Activated CD8-positive, alpha-beta memory T cell treated with anti-CD3 and anti-CD28 coated beads for 4 hours (primary cell): ENCODE data around the gene OBI1.

Source experiments
- DNase-seq, 2 donors: peaks; one replicate each; pipeline ENCODE4 v3.0.0-alpha.2; 2020; ENCODE audit warnings: low read depth in 2 of 2

The OBI1 gene

GRCh38 chr13:78603240-78603957, 55.6 kb downstream of the OBI1 start, which contains the start of gene POU4F1:
POU4F1 (minus strand) TSS chr13:78603552; CDS start chr13:78603326, 226 bp downstream.
- DNase-seq: peak in 1 of 2 donors; percentile 35

GRCh38 chr13:78602561-78603239, 56.3 kb downstream of the OBI1 start:
- no peak for DNase-seq

- no peak for DNase-seq
Observed at GRCh38 chr13:78601874-78602560, 56.9 kb downstream of the OBI1 start.

- no peak for DNase-seq
Observed at GRCh38 chr13:78601124-78601873, 57.7 kb downstream of the OBI1 start.

- DNase-seq: no peak
Observed at GRCh38 chr13:78600280-78600883, 58.6 kb downstream of the OBI1 start.

GRCh38 chr13:78599645-78600279, 59.2 kb downstream of the OBI1 start:
- DNase-seq: no peak

GRCh38 chr13:78598966-78599644, 59.9 kb downstream of the OBI1 start:
- DNase-seq: no peak

GRCh38 chr13:78598116-78598781, 60.7 kb downstream of the OBI1 start:
- DNase-seq: no peak

GRCh38 chr13:78597602-78597932, 61.4 kb downstream of the OBI1 start:
- no peak for DNase-seq

GRCh38 chr13:78596736-78597601, 62.0 kb downstream of the OBI1 start:
- no peak for DNase-seq

- DNase-seq: no peak
Observed at GRCh38 chr13:78596399-78596735, 62.6 kb downstream of the OBI1 start.

- DNase-seq: no peak
Observed at GRCh38 chr13:78595495-78596398, 63.2 kb downstream of the OBI1 start.

- DNase-seq: no peak
Observed at GRCh38 chr13:78594456-78594975, 64.4 kb downstream of the OBI1 start.

GRCh38 chr13:78593652-78594455, 65.1 kb downstream of the OBI1 start:
- no peak for DNase-seq

GRCh38 chr13:78593129-78593528, 65.8 kb downstream of the OBI1 start:
- no peak for DNase-seq

GRCh38 chr13:78592584-78592983, 66.4 kb downstream of the OBI1 start:
- no peak for DNase-seq

- DNase-seq: no peak
Observed at GRCh38 chr13:78589206-78589605, 69.7 kb downstream of the OBI1 start.
